Endothelial cell of umbilical vein (primary cell): ENCODE measurements around the gene ERO1B.
A peak's percentile ranks its signal among the peaks of the same experiment; 100 is the strongest.

Experiments
- EZH2 ChIP-seq: IDR thresholded peaks from 2 replicates; pipeline ENCODE4 v1.6.1; 2012; ENCODE audit warnings: borderline replicate concordance, low read depth, mild to moderate bottlenecking, moderate library complexity, low read length, inconsistent platforms; ENCODE audit not compliant: severe bottlenecking
- POLR2A ChIP-seq: IDR thresholded peaks from 2 replicates; pipeline ENCODE4 v1.6.1; 2012; ENCODE audit warnings: low read depth, mild to moderate bottlenecking, control low read depth, low read length
- POLR2AphosphoS5 ChIP-seq: IDR thresholded peaks from 2 replicates; pipeline ENCODE4 v1.6.1; 2012; ENCODE audit warnings: low read depth, mild to moderate bottlenecking, control low read depth, low read length, moderate library complexity; ENCODE audit not compliant: insufficient read depth

DNA sequence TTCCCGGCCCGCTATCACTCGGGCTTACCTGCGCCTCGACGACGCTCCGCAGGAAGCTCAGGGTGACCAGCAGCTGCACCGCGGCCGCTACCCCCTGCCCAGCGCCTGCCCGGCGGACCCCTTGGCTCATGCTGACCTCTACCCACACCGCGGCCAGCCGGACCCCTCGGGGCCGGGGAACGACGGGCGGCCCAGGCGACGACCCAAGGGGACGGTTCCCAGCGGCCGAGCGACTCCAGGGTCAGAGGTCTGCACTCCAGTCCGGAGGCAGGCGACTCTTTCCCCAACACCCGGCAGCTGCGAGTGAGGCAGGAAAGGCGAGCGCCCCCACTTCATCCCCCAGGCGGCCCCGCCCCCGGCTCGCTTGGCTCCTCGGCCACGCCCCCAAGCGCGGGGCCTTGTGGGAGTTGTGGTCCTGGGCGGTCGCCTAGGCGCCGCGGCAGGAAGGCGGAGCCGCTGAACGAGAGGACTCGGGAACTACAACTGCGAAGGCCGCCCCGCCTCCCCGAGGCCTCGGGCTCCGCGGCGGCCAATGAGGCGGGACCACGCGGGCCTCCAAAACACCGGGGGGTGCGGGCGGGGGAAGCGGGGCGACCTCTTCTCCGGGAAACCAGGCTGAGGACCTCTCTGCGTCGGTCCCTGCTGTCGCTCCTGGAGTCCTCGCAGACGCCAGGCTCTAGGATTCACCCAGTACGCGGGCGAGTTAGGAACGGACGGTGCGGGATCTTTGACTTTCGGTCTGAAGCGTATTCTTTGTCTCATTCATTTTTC is at the start of gene ERO1B:
- TF ChIP-seq POLR2AphosphoS5 (peak; percentile 20), POLR2A (peak; percentile 21), EZH2 (no peak)
